ENCODE data around the gene GRK6.
A peak's percentile ranks its signal among the peaks of the same experiment; 100 is the strongest.

Gene GRK6

GRCh38 chr5:177440990-177441780 lies 14.7 kb downstream of the GRK6 start:
- no peak for DNase-seq

- no peak for DNase-seq
These were observed 15.8 kb downstream of the GRK6 start for GRCh38 chr5:177442066-177442826.

GRCh38 chr5:177443144-177443983 lies 16.9 kb downstream of the GRK6 start:
- DNase-seq = no peak

- DNase-seq = peak; percentile 33
These were observed 17.9 kb downstream of the GRK6 start for GRCh38 chr5:177444106-177445051.

GRCh38 chr5:177445052-177445916 lies 18.8 kb downstream of the GRK6 start:
- DNase-seq = peak; percentile 46

GRCh38 chr5:177445917-177446199 lies 19.4 kb downstream of the GRK6 start:
- DNase-seq = no peak

GRCh38 chr5:177446200-177447065 lies 20.0 kb downstream of the GRK6 start, which contains the start of gene PRR7:
TSS of gene PRR7 (plus strand) at chr5:177446814. CDS start at chr5:177455068, 8,254 bp downstream.
- DNase-seq = peak; percentile 81

- DNase-seq = peak; percentile 80
These were observed 20.7 kb downstream of the GRK6 start for GRCh38 chr5:177447066-177447610.

GRCh38 chr5:177447611-177448243 lies 21.3 kb downstream of the GRK6 start:
- peak; percentile 29 for DNase-seq

GRCh38 chr5:177448244-177448950 lies 21.9 kb downstream of the GRK6 start:
- DNase-seq = no peak

- DNase-seq = no peak
These were observed 22.9 kb downstream of the GRK6 start for GRCh38 chr5:177449140-177450061.

- no peak for DNase-seq
These were observed 24.4 kb downstream of the GRK6 start for GRCh38 chr5:177450667-177451424.

- DNase-seq = no peak
These were observed 26.5 kb downstream of the GRK6 start for GRCh38 chr5:177452688-177453638.

- no peak for DNase-seq
These were observed 27.4 kb downstream of the GRK6 start for GRCh38 chr5:177453852-177454396.

- DNase-seq = peak; percentile 95
These were observed 28.0 kb downstream of the GRK6 start for GRCh38 chr5:177454397-177455035.
